22Rv1 (cell line): ENCODE results near the gene PCDHB16.
"Not testable (repeated sequence)": the region's sequence is repeated elsewhere in the genome, so short reads cannot be mapped to it uniquely, and the experiment has no call there.

Experiments
- H3K27ac ChIP-seq: fragments of 450-650 bp; 2 replicates; pipeline ENCODE4 v1.5.1; 2017
- CTCF ChIP-seq: fragments of 450-650 bp; IDR thresholded peaks from 2 replicates; pipeline ENCODE4 v1.5.1; 2017; ENCODE audit warnings: mild to moderate bottlenecking
- ZFX ChIP-seq: fragments of 450-650 bp; IDR thresholded peaks from 2 replicates; pipeline ENCODE4 v1.6.1; 2017; ENCODE audit warnings: antibody characterized with exemption, borderline replicate concordance

The PCDHB16 gene

GRCh38 chr5:141182248-141182647 is at the start of gene PCDHB16:
TSS of gene PCDHB16 (plus strand) at chr5:141182387. CDS start at chr5:141182560, 173 bp downstream.
- TF ChIP-seq CTCF, result peak; percentile 47
- TF ChIP-seq ZFX, result no peak
- no peak within 1 kb of the TSS for H3K27ac ChIP-seq

GRCh38 chr5:141135030-141135717 is 47.0 kb upstream of the PCDHB16 start, which contains the start of gene PCDHB5:
TSS of gene PCDHB5 (plus strand) at chr5:141135206. CDS start at chr5:141135435, 229 bp downstream.
- TF ChIP-seq CTCF, result peak; percentile 75
- no peak for TF ChIP-seq ZFX
- H3K27ac ChIP-seq, result no peak within 1 kb of the TSS

- H3K27ac ChIP-seq, result no peak overlapping the region
- TF ChIP-seq CTCF, result no peak
- TF ChIP-seq ZFX, result no peak
Observed at GRCh38 chr5:141135718-141136266, 46.4 kb upstream of the PCDHB16 start.

- not testable (repeated sequence) for H3K27ac ChIP-seq
Observed at GRCh38 chr5:141137346-141137745, 44.8 kb upstream of the PCDHB16 start.

GRCh38 chr5:141149812-141150211 is 32.4 kb upstream of the PCDHB16 start, which contains the start of gene PCDHB6:
TSS of gene PCDHB6 (plus strand) at chr5:141150057. CDS start at chr5:141150258, 201 bp downstream.
- H3K27ac ChIP-seq, result no peak within 1 kb of the TSS
- TF ChIP-seq ZFX (no peak), CTCF (peak; percentile 63)

- no peak for TF ChIP-seq CTCF
- TF ChIP-seq ZFX, result no peak
- no peak overlapping the region for H3K27ac ChIP-seq
Observed at GRCh38 chr5:141150224-141150992, 31.8 kb upstream of the PCDHB16 start.

GRCh38 chr5:141150993-141151325 is 31.2 kb upstream of the PCDHB16 start:
- no peak overlapping the region for H3K27ac ChIP-seq
- TF ChIP-seq CTCF (no peak), ZFX (no peak)

GRCh38 chr5:141151632-141152031 is 30.6 kb upstream of the PCDHB16 start:
- H3K27ac ChIP-seq, result not testable (repeated sequence)

GRCh38 chr5:141152096-141152495 is 30.1 kb upstream of the PCDHB16 start:
- H3K27ac ChIP-seq, result not testable (repeated sequence)
